DMS 273 (cell line): ENCODE measurements around the gene MTFR1L.
A peak's percentile ranks its signal among the peaks of the same experiment; 100 is the strongest.

ENCODE experiments used
- DNase-seq: peaks from one replicate; lab custom pipeline; 2025; ENCODE audit not compliant: unreplicated experiment; lab: John Stamatoyannopoulos, UW

The MTFR1L gene

DNA sequence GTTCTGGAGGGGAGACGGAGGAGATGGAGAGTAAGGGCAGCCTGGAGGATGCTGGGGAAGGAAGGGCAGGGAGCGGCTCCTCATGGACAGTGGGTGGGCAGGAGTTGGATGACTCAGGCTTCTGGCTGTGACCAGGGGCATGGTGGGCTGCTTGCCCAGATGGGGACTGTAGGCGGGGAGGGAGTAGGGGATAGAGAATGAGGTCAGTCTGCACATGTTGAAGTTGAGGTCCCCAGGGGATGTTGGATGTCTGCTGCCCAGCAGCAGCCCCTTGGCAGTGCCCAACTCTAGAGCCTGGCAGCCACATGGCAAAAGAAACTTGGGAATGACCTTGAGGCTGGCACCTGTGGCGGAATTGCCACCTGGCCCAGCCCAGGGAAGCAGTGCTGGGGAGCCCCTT is 13.3 kb upstream of the MTFR1L start:
- peak; percentile 33 for DNase-seq

DNA sequence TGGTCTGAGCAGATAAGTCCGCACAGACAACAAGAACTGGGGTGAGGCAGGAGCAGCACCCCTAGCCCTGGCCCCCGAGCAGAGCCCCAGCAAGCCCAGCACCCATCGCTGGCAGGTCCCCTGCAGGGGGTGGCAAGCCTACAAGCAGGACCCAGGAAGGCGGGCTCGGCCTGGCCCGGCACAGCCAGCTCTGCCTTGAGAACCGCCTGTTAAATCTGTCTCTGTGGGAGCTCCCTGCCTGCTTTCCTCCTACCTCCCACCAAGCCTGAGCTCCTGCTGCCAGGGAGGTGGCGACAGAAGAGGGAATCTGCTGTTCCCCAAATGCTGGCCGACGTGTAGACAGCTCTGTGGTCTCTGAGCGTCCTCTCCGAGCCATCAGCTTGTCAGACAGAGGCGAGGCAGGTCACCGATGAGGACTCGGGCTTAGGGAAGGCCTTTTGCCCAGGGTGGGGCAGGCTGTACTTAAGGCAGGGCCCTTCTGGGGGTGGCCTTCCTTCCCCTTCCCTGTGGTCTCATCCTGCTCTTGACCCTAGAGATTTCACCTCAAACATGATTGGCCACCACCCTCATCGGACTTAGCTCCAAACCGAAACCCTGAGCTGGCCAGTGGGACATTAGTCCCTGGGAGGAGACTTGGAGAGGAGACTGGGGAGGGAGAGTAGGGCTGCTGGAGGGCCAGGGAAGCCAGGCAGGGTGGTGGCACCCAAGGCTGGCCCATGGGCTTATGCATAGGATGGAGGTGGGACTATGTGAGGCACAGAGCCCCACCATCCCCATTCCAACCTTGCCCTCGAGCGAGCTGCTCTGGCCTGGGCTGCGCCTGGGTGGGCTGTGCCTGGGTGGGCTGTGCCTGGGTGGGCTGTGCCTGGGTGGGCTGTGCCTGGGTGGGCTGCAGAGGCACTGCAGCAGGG is 12.0 kb upstream of the MTFR1L start:
- DNase-seq, result no peak

DNA sequence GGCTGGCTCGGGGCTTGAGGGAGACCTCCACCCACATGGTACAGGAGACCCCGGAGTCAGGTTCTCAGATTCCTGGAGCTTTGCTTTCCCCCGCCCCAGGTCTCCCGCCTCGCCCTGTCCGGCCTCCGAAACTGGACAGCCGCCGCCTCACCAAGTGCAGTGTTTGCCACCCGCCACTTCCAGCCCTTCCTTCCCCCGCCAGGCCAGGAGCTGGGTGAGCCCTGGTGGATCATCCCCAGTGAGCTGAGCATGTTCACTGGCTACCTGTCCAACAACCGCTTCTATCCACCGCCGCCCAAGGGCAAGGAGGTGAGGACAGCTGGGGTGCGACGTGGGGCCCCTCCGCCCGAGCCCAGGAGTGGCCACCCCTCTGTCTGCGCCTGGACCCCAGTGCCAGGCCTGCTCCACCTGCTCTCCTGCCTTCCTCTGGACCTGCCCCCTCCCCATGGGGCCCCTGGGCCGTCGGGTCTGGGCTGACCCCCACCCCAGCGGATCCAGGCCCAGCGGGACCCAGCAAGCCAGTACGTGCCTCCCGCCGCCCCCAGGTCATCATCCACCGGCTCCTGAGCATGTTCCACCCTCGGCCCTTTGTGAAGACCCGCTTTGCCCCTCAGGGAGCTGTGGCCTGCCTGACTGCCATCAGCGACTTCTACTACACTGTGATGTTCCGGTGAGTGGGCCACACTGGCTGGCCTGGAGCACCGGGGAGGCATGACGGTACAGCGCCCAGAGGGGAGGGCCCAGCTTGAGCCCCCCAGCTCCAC is 11.1 kb upstream of the MTFR1L start:
- no peak for DNase-seq

DNA sequence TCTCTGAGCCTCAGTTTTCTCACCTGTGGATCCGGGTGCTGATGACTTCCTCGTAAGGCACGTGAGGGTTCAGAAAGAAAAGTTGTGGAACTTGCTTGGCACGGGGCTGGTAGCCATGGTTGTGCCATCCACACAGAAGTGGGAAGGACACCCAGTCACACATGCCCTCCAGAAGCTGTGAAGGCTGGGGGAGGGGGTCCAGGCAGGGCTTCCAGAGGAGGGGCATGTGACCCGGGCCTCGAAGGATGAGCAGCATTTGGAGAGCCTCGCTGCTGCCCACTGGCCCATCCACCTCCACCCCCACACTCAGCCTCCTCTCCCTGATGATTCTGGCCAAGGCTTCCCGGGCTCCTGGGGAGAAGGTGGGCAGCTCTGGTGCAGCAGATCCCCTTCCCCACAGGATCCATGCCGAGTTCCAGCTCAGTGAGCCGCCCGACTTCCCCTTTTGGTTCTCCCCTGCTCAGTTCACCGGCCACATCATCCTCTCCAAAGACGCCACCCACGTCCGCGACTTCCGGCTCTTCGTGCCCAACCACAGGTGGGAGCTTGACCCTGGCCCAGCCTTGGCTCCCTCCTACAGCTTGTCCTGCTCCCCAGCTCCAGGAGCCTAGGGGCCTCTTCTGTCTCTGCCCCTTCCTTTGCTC is 10.3 kb upstream of the MTFR1L start:
- no peak for DNase-seq

DNA sequence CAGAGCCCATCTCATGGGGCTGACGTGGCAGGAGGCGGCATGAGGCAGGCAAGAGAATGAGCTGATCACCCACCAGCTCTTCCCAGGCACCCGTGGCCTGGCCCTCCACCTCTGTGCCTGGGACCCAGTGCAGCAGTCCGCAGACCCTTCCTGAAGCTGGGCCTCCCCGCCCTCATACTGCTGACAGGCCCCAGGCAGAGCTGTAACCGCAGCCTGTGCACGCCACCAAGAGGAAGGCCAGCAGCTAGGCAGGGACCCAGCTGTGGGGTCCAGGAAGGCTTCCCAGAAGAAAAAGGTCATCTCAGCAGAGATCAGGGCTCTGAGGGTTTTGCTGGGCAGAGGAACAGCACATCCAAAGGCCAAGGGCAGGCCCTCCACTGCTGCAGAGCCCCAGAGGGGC is 9.8 kb upstream of the MTFR1L start:
- DNase-seq, result peak; percentile 50

DNA sequence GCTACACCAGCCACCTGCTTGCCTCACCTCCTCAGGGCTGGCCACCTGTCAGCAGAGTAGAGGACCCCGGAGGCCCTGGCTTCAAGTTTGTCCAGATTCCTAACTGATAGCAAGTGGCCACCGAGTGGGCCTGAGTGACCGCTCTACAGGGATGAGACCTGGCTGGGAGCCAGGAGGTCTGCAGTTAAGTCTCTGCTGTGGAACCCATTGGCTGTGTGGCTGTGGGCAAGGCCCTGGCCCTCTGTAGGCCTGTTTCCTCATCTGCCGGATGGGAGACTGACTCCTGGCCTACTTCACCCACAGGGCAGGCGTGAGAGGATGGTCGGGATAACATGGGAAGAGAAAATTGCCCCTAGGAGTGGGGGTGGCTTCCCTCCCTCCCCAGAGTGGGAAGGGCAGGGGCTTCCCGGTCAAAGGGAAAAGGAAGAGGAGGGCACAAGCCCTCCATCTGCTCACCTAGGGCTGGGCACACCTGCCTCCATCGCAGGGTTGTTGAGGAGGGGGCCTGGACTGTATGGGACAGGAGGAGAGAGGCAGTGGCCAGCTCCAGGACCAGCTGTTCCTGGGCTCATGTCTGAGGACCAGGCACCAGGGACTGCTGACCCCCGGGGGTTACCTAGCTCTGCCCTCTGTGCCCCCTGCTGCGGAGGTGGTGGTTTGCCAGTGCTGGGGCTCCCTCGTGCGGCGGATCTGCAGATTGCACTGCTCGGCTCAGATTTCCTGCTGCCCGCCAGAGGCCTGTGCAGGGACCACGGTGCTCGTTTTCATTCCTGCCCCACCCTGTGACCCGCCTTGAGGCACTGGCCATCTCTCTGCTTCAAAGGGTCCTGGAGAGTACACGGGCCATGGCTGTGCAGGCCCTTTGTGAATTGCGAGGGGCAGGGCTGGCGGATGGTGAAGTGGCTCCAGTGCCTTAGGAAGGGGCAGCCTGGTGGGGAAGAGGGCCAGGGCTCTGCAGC is 9.1 kb upstream of the MTFR1L start:
- DNase-seq, result peak; percentile 80

DNA sequence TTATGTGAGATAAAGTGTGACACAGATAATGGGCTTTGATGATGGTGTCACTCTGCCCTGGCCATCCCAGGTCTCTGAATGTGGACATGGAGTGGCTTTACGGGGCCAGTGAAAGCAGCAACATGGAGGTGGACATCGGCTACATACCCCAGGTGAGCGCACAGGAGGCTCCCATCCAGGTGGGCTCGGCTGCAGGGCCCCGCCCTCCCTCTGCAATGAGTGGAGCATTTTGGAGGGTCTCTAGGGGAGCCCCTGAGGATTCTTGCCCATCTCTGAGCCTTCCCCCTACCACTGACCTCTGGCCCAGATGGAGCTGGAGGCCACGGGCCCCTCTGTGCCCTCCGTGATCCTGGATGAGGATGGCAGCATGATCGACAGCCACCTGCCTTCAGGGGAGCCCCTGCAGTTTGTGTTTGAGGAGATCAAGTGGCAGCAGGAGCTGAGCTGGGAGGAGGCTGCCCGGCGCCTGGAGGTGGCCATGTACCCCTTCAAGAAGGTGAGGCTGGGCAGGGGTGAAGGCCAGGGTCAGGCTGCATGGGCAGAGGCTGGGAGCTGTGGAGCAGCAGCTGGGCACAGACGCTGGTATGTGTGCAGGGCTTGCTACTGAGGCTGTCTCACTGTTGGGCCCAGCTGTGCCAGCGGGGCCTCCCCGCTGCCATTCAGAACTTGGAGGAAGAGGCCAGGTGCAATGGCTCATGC is 8.2 kb upstream of the MTFR1L start:
- no peak for DNase-seq

DNA sequence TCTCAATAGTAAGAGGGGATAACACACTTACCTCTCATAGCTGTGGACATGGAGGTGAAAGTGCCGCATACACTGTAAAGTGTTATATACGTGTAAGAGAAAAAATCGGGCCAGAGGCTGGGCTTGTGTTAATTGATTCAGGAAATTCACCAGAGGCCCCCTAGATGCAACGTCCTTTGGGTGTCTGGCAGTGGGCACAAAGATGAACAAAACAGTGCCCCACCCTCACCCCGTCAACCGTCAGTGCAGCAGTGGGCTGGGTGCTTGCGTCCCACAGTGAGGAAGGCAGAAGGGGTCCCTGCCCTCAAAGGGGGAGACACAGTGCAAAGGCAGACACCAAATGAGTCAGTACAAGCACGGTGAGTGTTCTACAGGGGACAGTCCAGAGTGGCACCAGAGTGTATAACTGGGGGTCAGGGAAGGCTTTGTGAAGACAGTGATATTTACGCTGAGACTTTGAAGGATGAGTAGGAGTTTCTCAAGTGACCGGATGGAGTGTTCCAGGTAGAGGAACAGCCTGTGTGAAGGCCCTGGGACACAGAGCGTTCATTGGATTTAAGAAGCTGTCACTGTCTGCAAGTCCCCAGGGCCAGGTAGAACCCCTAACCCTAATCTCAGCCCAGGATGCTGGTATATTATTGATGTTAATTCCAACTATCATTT is 6.6 kb upstream of the MTFR1L start:
- DNase-seq, result no peak

DNA sequence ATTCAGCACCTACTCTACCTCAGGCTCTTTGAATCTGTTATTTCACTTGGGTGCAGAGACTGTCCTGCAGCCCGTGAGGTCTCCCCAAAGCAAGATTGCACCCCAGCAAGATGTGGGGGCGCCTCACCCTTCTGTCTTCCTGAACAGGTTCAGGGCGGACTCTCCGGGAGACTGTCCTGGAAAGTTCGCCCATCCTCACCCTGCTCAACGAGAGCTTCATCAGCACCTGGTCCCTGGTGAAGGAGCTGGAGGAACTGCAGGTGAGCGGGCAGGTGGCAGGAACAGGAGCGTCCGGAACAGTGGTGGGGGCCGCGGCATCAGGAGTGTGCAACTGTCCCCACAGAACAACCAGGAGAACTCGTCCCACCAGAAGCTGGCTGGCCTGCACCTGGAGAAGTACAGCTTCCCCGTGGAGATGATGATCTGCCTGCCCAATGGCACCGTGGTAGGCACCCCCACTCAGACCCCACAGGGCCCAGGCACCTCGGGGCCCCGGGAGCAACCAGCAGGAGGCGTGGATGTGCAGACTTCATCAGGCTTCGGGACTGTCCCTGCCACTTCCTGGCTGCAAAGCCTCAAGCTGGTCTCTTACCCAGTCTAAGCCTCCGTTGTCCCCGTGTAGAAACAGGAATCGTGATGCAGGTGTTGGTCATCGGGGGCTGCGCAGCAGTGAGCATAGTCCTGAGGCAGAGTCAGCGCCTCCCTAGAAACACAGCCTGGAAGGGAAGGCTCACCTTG is 5.9 kb upstream of the MTFR1L start:
- no peak for DNase-seq

DNA sequence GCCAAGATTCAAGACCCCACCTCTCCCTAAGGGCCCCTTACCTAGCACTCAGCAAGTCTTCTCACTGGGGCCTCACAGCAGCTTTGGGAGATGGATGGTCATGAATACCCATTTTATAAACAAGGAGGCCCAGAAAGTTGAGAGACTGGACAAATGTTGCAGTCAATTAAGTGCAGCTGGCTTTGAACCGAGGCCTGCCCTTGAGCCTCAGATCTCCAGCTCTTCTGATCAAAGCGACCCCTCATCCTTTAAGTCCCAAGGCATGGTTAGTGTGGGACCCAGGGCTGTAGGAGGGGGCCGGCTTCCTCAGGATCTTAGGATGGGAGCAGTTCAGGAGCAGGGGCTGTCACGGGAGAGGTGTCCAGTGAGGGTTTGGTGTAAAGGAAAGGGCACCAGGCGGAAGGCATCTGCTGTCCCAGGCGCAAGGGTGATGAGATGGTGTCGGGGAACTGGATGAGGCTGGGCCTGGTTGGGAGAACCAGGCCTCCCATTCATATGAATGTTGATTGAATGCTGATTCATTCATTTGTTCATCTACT is 5.1 kb upstream of the MTFR1L start:
- DNase-seq, result no peak

DNA sequence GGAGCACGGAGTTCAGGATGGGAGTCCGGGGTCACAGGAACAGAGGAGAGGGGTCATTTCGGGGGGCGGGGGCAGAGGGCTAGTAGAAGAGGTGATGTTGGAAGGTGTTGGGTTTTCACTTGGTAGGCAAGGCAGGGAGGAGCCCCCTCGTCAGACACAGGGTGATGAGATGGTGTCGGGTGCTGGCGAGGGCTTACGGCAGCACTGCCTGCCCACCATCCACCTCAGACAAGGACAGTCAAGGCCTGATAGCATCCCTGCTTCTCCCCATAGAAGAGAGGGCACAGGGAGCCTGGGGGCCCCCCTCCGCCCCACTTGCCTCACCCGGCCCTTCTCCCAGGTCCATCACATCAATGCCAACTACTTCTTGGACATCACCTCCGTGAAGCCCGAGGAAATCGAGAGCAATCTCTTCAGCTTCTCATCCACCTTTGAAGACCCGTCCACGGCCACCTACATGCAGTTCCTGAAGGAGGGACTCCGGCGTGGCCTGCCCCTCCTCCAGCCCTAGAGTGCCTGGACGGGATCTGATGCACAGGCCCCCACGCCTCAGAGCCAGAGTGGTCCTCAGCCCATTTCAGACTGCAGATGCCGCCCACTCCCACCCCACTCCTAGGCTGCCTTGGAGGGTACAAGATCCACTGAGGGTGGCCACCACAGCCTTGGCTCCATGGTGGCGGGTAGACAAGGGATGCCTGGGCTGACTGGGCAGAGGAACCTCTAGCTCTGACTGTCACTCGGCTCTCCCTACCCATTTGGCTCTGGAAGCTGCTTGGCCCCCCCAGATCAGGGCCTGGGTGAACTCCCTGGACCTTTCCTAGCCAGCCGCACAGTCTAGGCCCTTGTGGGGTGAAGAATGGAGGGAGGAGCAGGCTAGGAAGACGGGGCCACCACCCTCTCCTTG is 4.3 kb upstream of the MTFR1L start:
- no peak for DNase-seq

DNA sequence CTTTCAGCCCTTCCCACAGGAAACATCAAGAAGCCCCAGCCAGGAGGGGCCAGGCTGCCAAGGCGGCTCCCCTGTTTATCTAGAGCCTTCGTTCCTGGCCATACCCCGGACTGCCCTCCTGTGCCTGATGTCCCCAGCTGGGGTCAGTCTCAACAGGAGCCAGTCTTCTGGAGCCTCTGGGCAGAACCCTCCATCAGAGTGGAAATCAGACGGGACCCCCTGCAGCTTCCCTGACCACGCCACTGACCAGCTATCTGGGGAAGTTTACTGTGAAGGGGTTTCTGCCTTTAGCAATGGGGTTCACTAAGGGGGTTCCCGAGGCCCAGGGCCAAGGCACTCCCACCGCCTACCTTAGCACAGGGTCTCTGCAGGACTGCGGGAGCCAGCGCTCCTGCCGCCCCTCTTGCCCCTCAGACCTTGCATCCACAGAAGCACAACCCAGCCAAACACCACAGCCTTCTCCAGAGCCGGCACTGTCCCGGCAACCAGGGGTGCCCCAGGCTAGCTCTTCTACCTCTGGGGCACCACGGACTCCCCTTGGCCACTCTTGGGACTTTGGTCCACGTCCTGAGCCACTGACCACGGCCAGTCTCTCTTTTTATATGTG is 3.5 kb upstream of the MTFR1L start:
- DNase-seq, result no peak

DNA sequence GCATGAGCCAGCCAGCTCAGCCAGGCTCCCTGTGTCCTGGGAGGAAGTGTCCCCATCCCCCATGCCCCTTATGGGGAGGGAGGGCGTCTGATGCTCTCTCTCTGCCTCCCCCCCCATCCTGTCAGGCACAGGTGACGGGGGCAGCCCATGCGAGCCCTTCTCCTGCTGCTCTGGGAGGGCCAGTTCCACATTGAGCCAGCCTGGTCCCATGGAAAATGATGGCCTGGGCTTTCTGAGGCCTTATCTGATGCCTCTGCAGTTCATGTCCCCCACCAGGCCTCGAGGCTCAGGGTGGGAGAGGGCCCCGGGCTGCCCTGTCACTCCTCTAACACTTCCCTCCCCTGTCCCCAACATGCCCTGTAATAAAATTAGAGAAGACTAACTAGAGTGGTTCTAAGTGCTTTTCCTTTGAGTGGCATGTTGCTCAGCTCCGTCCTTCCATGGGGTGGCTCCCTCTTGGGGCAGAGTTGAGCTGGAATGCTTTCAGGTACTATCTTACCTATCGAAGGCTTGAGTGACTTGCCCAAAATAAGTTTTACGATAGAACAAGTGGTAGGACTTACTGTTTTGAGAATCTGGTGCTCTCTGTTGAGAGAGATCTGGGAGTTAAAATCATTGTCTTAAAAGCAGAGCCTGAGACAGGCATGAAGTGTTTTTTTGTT is 1.8 kb upstream of the MTFR1L start:
- DNase-seq, result peak; percentile 33

DNA sequence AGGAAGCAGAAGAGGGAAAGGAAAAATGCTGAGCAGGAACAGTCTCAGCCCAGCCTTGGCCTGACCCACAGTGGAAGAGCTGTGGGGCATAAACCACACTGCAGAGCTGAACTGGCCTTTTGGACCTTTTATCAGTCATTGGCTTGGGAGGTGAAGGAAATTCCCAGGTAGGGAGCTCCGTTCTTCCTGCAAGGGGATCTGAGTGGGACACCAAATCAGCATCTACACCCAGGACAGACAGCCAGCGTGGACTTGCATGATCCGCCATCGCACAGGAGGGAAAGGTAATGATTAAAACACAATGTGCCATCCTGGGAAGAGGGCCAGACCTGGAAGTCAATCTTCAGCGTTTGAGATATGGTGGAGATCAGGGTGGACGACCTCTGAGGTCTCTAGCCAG is 1.2 kb upstream of the MTFR1L start:
- no peak for DNase-seq

DNA sequence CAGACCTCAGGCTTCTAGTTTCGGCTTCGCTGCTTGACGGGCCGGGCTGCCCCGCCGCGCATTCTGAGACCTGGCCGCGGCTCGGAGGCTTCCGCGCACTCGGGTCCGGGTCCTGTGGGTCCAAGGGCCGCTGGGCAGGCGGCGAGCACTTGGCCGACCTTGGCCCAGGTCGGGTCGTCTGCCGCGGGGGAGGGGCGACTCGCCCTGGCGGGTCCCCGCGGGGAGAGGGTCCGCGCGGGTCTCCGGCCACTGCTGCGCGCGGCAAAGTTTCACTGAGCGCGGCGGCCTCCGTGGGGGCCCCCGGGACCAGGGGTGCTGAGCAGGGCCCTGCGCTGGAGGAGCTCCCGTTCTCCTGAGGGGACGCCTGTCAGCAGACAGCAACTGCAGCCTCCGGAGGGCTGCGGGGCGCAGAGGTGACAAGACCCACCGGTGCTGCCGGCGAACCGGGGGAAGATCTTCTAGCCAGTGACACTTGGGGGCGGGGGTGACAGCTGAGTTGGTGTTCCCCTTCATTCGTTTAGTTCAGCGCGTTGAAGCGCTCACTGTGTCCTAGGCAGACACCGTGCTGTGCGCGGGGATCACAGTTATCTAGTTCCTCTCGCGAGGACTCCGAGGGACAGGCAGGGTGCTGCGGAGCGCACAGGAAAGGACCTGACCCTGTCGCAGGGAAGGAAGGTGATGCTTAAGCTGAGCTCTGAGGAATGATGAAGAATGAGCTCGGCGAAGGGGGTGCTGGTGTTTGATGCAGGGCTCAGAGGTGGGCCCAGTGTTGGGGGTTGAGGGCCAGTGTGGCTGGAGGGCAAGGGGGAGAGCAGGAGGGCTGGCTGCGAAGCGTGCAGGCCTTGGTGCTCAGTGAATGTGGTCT is 725 bp downstream of the MTFR1L start:
- DNase-seq, result peak; percentile 76

DNA sequence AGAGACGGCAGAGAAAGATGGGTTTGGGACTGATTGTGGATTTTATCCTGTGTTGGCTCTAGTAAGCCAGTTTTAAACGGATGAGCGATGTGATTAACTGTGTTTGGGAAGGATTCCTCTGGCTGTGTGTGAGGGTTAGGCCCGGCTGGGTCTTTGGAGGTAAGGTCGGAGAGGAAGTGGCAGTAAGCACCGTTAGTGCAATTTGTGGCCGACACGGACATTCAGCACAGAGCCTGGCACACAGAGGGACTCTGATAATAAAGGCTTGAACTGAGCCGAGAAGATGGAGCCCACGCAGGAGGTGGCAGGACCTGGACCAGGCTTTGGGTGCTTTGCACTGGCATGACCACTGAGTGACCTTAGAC is 1.3 kb downstream of the MTFR1L start:
- DNase-seq, result no peak
